GM12891 (cell line): Measurements from ENCODE around the gene TMSB10.

Source experiments
- PAX5 ChIP-seq: IDR thresholded peaks from 2 replicates; pipeline ENCODE4 v1.6.1; 2011; ENCODE audit warnings: low read length, moderate library complexity, mild to moderate bottlenecking; ENCODE audit not compliant: insufficient read depth, severe bottlenecking
- POLR2A ChIP-seq: IDR thresholded peaks from 2 replicates; pipeline ENCODE4 v1.6.1; 2011; ENCODE audit warnings: low read depth, low read length, control low read depth
- POLR2AphosphoS5 ChIP-seq: IDR thresholded peaks from 2 replicates; pipeline ENCODE4 v1.6.1; 2011; ENCODE audit warnings: low read depth, low read length, control low read depth
- SPI1 ChIP-seq: IDR thresholded peaks from 2 replicates; pipeline ENCODE4 v1.6.1; 2011; ENCODE audit warnings: low read depth, low read length, control low read depth
- TAF1 ChIP-seq: IDR thresholded peaks from 2 replicates; pipeline ENCODE4 v1.6.1; 2011; ENCODE audit warnings: low read depth, low read length, control low read depth

- no peak for TF ChIP-seq SPI1
- no peak for TF ChIP-seq POLR2A
- TF ChIP-seq POLR2AphosphoS5 = no peak
- no peak for TF ChIP-seq TAF1
- no peak for TF ChIP-seq PAX5
These were observed 35.1 kb upstream of the TMSB10 start for GRCh38 chr2:84870306-84870705.
